Transverse colon (tissue), 4 donors: Measurements from ENCODE around the gene ABCB4. TPM values are rescaled to one million over a fixed set of nuclear protein-coding genes. Genes with fewer than 3 reads are reported as not detected.

Experiments used
- DNase-seq: peaks from one replicate; pipeline ENCODE4 v3.0.0-alpha.2; 2019
- H3K27ac ChIP-seq, 4 donors: fragments of 200-600 bp; sonication (generic); 2 replicates each; pipeline ENCODE4 v1.5.1; 2016 to 2018; ENCODE audit warnings: inconsistent platforms in 4 of 4
- H3K27me3 ChIP-seq: fragments of 200-600 bp; sonication (generic); 2 replicates; pipeline ENCODE4 v1.5.1; 2017; ENCODE audit warnings: inconsistent platforms
- H3K36me3 ChIP-seq, 4 donors: fragments of 200-600 bp; sonication (generic); 2 replicates each; pipeline ENCODE4 v1.5.1; 2017 to 2019; ENCODE audit warnings: inconsistent platforms in 4 of 4
- H3K4me1 ChIP-seq, 4 donors: fragments of 200-600 bp; sonication (generic); 2 replicates each; pipeline ENCODE4 v1.5.1; 2017 to 2020; ENCODE audit warnings: inconsistent platforms in 4 of 4
- H3K4me3 ChIP-seq, 4 donors: fragments of 200-600 bp; sonication (generic); 1 replicate in 1 of 4; 2 replicates in 3 of 4; pipeline versions ENCODE4 v1.5.1 to v1.6.1; 2017 to 2019; ENCODE audit warnings: inconsistent platforms in 4 of 4
- H3K9me3 ChIP-seq, 2 donors: fragments of 200-600 bp; sonication (generic); 2 replicates each; pipeline ENCODE4 v1.5.1; 2017 to 2019; ENCODE audit warnings: inconsistent platforms in 2 of 2
- CTCF ChIP-seq, 5 experiments: fragments of 200-600 bp in 3 of 5; fragments of 450-650 bp in 2 of 5; sonication (generic) in 3 of 5; IDR thresholded peaks; 1 replicate in 2 of 5; 2 replicates in 3 of 5; pipeline ENCODE4 v1.5.1; 2016 to 2017; ENCODE audit warnings: antibody characterized with exemption in 5 of 5, inconsistent platforms in 3 of 5, mild to moderate bottlenecking in 2 of 5, moderate library complexity in 1 of 5
- EP300 ChIP-seq: sonication (generic); formaldehyde crosslinking; IDR thresholded peaks from one replicate; pipeline ENCODE4 v1.6.1; 2017; ENCODE audit warnings: antibody characterized with exemption, low read depth
- POLR2A ChIP-seq: fragments of 450-650 bp; IDR thresholded peaks from one replicate; pipeline ENCODE4 v1.6.1; 2016; ENCODE audit warnings: antibody characterized with exemption, mild to moderate bottlenecking, moderate library complexity
- POLR2AphosphoS5 ChIP-seq, 3 donors: sonication (generic); formaldehyde crosslinking; IDR thresholded peaks; one replicate each; pipeline ENCODE4 v1.6.1; 2016; ENCODE audit warnings: antibody characterized with exemption in 3 of 3
- WGBS, 2 donors: methylation state at CpG; one replicate each; pipeline ENCODE4 v1.1.5; 2018; ENCODE audit warnings: low coverage in 1 of 2; 5-methylcytosine and 5-hydroxymethylcytosine counted together
- in situ Hi-C, 4 donors: fragments of 200-750 bp; cut with MboI; loops; one replicate each; pipeline versions ENCODE4 v1.15.0 to v1.15.1; 2017; ENCODE audit warnings: low sequenced_read_pairs in 3 of 4, low pct_ligation_motif_present in 1 of 4, low pct_unique_long_range_greater_than_20kb in 1 of 4
- intact Hi-C: fragments of 100-400 bp; cut with DNase I; formaldehyde crosslinking; loops from one replicate; pipeline ENCODE4 v1.15.1; 2023; ENCODE audit warnings: low total_unique reads
- total RNA-seq, 4 donors: library from RNA; depleted of rRNA; stranded (reverse); fragments of >200 nt; gene quantifications; one replicate each; pipeline ENCODE4 v1.1.0, GENCODE V29; 2016

ABCB4 gene
- total RNA-seq, 4 donors from 2014 or later: 1.1 to 16.1 (median 2.5) TPM; not detected in 1

- Histone ChIP-seq H3K4me1 (no peaks in the 10 kb centered on the region), H3K4me3 (no peak overlapping the region), H3K27ac (no peak overlapping the region), H3K36me3 (no peaks in the 10 kb centered on the region), H3K9me3 (no peaks in the 10 kb centered on the region), H3K27me3 (no peaks in the 10 kb centered on the region)
- in situ Hi-C loops: no loop called here
- TF ChIP-seq CTCF (IDR thresholded peaks at IDR 0.05): no peak
- TF ChIP-seq EP300: no peak
- no peak for TF ChIP-seq POLR2AphosphoS5 (IDR thresholded peaks at IDR 0.05)
- no peak for TF ChIP-seq POLR2A
- no peak for DNase-seq
- intact Hi-C loops: no loop called here
- 81 to 89% methylated on average over 5 of the region's 5 CpGs for WGBS, 2 donors
Measured at GRCh38 chr7:87375662-87376435, 99.6 kb downstream of the ABCB4 start.

GRCh38 chr7:87370660-87371180 is 104.8 kb downstream of the ABCB4 start:
- no peak overlapping the region for H3K4me3 ChIP-seq
- H3K9me3 ChIP-seq: no peaks in the 10 kb centered on the region
- WGBS, 2 donors: 88 to 95% methylated on average over 1 of the region's 1 CpG
- intact Hi-C loops: no loop called here
- peaks cover 0 to 7% (median 0%) of the 10 kb centered on the region in 4 donors for H3K36me3 ChIP-seq
- no peak for DNase-seq
- H3K27ac ChIP-seq: no peak overlapping the region
- no peaks in the 10 kb centered on the region for H3K27me3 ChIP-seq
- in situ Hi-C loops: no loop called here
- TF ChIP-seq POLR2AphosphoS5 (IDR thresholded peaks at IDR 0.05) (no peak), POLR2A (no peak), CTCF (IDR thresholded peaks at IDR 0.05) (no peak), EP300 (no peak)
- no peaks in the 10 kb centered on the region for H3K4me1 ChIP-seq

GRCh38 chr7:87369216-87369615 is 106.3 kb downstream of the ABCB4 start:
- Histone ChIP-seq H3K4me3 (no peak overlapping the region), H3K27me3 (no peaks in the 10 kb centered on the region), H3K27ac (no peak overlapping the region), H3K9me3 (no peaks in the 10 kb centered on the region), H3K36me3 (peaks cover 0 to 7% (median 0%) of the 10 kb centered on the region in 4 donors), H3K4me1 (no peaks in the 10 kb centered on the region)
- TF ChIP-seq POLR2AphosphoS5 (IDR thresholded peaks at IDR 0.05) (no peak), POLR2A (no peak), CTCF (IDR thresholded peaks at IDR 0.05) (no peak), EP300 (no peak)
- no peak for DNase-seq
- 93 to 97% methylated on average over 4 of the region's 4 CpGs for WGBS, 2 donors
- in situ Hi-C loops: no loop called here
- intact Hi-C loops: loop anchor here (10.0 kb wide), 1 partner anchor 846 kb away; no protein-coding TSS in a partner anchor

GRCh38 chr7:87364246-87364645 is 111.2 kb downstream of the ABCB4 start:
- in situ Hi-C loops: no loop called here
- TF ChIP-seq POLR2A (no peak), CTCF (IDR thresholded peaks at IDR 0.05) (no peak), POLR2AphosphoS5 (IDR thresholded peaks at IDR 0.05) (no peak), EP300 (no peak)
- H3K36me3 ChIP-seq: peaks cover 0 to 12% (median 0%) of the 10 kb centered on the region in 4 donors

More at GRCh38 chr7:87364246-87364645, 111.2 kb downstream of the ABCB4 start:
- Histone ChIP-seq H3K9me3 (no peaks in the 10 kb centered on the region), H3K4me1 (no peaks in the 10 kb centered on the region), H3K27me3 (no peaks in the 10 kb centered on the region), H3K4me3 (no peak overlapping the region), H3K27ac (no peak overlapping the region)
- DNase-seq: no peak
- intact Hi-C loops: loop anchor here (10.0 kb wide), 1 partner anchor 851 kb away; no protein-coding TSS in a partner anchor
